22Rv1 (cell line): ENCODE data around the gene ANKRD2.

Source experiments
- CTCF ChIP-seq: fragments of 450-650 bp; IDR thresholded peaks from 2 replicates; pipeline ENCODE4 v1.5.1; 2017; ENCODE audit warnings: mild to moderate bottlenecking
- ZFX ChIP-seq: fragments of 450-650 bp; IDR thresholded peaks from 2 replicates; pipeline ENCODE4 v1.6.1; 2017; ENCODE audit warnings: antibody characterized with exemption, borderline replicate concordance

- no peak for TF ChIP-seq CTCF
- TF ChIP-seq ZFX, result no peak
These were observed 2.0 kb downstream of the ANKRD2 start for GRCh38 chr10:97574374-97575126.
